Activated CD8-positive, alpha-beta T cell treated with anti-CD3 and anti-CD28 coated beads for 36 hours (primary cell): ENCODE measurements around the gene DUSP22. TPM values are rescaled to one million over a fixed set of nuclear protein-coding genes. Genes with fewer than 3 reads are reported as not detected.

Source experiments
- ATAC-seq: fragments of 200-7000 bp; cut with Tn5 transposase; one replicate; pipeline ENCODE4 v1.10.0; 2021; ENCODE audit warnings: mild to moderate bottlenecking, moderate library complexity
- CTCF ChIA-PET: fragments of 350-600 bp; sonication (Branson Sonifier 250); formaldehyde crosslinking; loops from one replicate; lab custom pipeline; 2021; ENCODE audit warnings: antibody characterized with exemption; lab: Charles Lee
- POLR2A ChIA-PET: fragments of 350-600 bp; sonication (Branson Sonifier 250); formaldehyde crosslinking; loops from one replicate; lab custom pipeline; 2021; ENCODE audit warnings: antibody characterized with exemption; lab: Charles Lee
- DNase-seq: peaks from one replicate; pipeline ENCODE4 v3.0.0-alpha.2; 2020
- H3K27ac Mint-ChIP-seq: one replicate; pipeline ENCODE4 v1.8.0; 2021; ENCODE audit warnings: mild to moderate bottlenecking, mixed read lengths
- H3K27me3 Mint-ChIP-seq: one replicate; pipeline ENCODE4 v1.8.0; 2021; ENCODE audit warnings: mixed read lengths
- H3K36me3 Mint-ChIP-seq: one replicate; pipeline ENCODE4 v1.8.0; 2021; ENCODE audit warnings: low read depth, mixed read lengths
- H3K4me1 Mint-ChIP-seq: one replicate; pipeline ENCODE4 v1.8.0; 2021; ENCODE audit warnings: low read depth, mixed read lengths
- H3K4me3 Mint-ChIP-seq: one replicate; pipeline ENCODE4 v1.8.0; 2021; ENCODE audit warnings: mild to moderate bottlenecking, moderate library complexity, mixed read lengths
- H3K9me3 Mint-ChIP-seq: one replicate; pipeline ENCODE4 v1.8.0; 2021; ENCODE audit warnings: mixed read lengths
- intact Hi-C: fragments of 100-400 bp; cut with micrococcal nuclease; formaldehyde crosslinking; loops from one replicate; pipeline ENCODE4 v1.10.0; 2022
- total RNA-seq, 2 experiments: library from RNA; stranded (reverse); gene quantifications; one replicate each; pipeline ENCODE4 v1.2.3, GENCODE V29; 2021
- TF ChIP-seq, protein P1 (sequence below): fragments of 200-600 bp; IDR thresholded peaks from one replicate; pipeline ENCODE4 v1.8.0; 2022; ENCODE audit warnings: antibody characterized with exemption, mild to moderate bottlenecking

Gene DUSP22
- total RNA-seq, 2 experiments from 2014 or later: 32.5 to 34.2 TPM

DNA sequence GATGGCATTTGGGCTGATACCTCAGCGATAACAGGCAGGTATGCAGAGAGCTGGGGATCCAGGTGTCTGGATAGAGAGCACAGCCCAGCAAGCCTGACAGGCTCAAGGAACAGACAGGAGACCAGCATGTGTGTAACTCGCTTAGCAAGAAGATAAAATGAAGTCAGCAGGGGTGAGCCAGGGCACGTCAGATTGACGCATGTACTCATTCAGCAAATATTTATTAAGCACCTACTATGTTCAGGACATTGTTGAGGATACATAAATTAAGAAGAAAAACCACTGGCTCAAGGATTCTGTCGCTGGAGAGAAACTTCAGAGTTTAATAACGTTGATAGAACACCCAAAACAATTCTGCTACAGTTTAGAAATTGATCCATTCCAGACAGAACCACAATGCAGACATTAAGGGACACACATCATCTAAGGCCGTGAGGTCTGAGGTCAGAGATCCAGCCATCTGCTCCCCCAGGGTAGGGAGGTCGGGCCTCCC is 1.0 kb upstream of the DUSP22 start:
- Mint-ChIP-seq H3K9me3 (no peaks in the 10 kb centered on the region), H3K36me3 (peaks cover 6% of the 10 kb centered on the region), H3K27me3 (no peaks in the 10 kb centered on the region), H3K27ac (peak overlapping the region; percentile 89), H3K4me3 (peak overlapping the region; percentile 73), H3K4me1 (peaks cover 56% of the 10 kb centered on the region)
- DNase-seq: peak; percentile 48
- ATAC-seq: no peak
- POLR2A ChIA-PET: interaction anchor here (1.4 kb wide), 1 partner anchor 102 kb away, joined by 6 read pairs; no protein-coding TSS in a partner anchor
- TF ChIP-seq, protein P1, sequence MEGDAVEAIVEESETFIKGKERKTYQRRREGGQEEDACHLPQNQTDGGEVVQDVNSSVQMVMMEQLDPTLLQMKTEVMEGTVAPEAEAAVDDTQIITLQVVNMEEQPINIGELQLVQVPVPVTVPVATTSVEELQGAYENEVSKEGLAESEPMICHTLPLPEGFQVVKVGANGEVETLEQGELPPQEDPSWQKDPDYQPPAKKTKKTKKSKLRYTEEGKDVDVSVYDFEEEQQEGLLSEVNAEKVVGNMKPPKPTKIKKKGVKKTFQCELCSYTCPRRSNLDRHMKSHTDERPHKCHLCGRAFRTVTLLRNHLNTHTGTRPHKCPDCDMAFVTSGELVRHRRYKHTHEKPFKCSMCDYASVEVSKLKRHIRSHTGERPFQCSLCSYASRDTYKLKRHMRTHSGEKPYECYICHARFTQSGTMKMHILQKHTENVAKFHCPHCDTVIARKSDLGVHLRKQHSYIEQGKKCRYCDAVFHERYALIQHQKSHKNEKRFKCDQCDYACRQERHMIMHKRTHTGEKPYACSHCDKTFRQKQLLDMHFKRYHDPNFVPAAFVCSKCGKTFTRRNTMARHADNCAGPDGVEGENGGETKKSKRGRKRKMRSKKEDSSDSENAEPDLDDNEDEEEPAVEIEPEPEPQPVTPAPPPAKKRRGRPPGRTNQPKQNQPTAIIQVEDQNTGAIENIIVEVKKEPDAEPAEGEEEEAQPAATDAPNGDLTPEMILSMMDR: no peak
- CTCF ChIA-PET: no interaction called here
- intact Hi-C loops: loop anchor here (5.0 kb wide), 3 partner anchors 64 to 156 kb away; no protein-coding TSS in a partner anchor

DNA sequence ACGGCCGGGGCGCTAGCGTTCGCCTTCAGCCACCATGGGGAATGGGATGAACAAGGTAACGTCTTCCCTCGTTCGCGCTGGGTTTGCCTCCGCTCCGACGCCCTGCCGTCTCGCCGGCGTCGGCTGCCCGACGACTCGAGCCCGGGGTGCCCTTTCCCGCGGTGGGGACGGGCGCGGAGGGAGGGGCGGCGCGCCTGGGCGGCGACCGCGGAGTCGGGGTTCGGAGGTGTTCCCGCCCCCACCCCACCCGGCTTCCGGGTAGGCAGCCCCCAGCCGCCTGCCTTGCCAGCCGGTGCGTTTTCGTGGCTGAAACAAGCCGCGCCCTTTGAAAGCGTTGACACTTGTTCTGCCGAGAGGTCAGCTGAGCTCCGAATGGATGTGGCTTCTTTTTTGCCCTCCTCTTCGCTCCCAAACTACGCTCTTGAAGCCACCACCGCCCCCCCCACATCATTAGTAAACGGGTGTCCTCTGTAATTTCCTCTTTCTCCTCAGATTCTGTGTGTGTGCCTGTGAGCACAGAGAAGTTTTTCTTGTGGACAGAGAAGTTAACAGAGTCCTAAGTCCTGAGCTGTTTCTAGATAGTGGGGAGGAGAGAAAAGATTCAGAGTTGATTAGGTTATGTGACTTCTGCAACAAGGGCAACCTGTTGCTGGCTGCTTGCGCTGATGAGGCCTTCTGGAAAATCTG is 362 bp downstream of the DUSP22 start:
- TF ChIP-seq, protein P1: no peak
- intact Hi-C loops: loop anchor here (1.0 to 5.0 kb wide), 4 partner anchors 47 to 155 kb away; no protein-coding TSS in a partner anchor
- CTCF ChIA-PET: interaction anchor here (1.0 to 2.1 kb wide), 5 partner anchors 13 to 103 kb away, joined by 3 to 8 read pairs (median 5); no protein-coding TSS in a partner anchor
- Mint-ChIP-seq H3K36me3 (peaks cover 6% of the 10 kb centered on the region), H3K9me3 (no peaks in the 10 kb centered on the region), H3K4me3 (peak overlapping the region; percentile 95), H3K27me3 (no peaks in the 10 kb centered on the region), H3K4me1 (peaks cover 59% of the 10 kb centered on the region), H3K27ac (peak overlapping the region; percentile 97)
- POLR2A ChIA-PET: interaction anchor here (0.7 to 2.6 kb wide), 21 partner anchors 18 to 157 kb away, joined by 3 to 21 read pairs (median 3); no protein-coding TSS in a partner anchor
- DNase-seq (peak; percentile 89), ATAC-seq (peak; percentile 32)

DNA sequence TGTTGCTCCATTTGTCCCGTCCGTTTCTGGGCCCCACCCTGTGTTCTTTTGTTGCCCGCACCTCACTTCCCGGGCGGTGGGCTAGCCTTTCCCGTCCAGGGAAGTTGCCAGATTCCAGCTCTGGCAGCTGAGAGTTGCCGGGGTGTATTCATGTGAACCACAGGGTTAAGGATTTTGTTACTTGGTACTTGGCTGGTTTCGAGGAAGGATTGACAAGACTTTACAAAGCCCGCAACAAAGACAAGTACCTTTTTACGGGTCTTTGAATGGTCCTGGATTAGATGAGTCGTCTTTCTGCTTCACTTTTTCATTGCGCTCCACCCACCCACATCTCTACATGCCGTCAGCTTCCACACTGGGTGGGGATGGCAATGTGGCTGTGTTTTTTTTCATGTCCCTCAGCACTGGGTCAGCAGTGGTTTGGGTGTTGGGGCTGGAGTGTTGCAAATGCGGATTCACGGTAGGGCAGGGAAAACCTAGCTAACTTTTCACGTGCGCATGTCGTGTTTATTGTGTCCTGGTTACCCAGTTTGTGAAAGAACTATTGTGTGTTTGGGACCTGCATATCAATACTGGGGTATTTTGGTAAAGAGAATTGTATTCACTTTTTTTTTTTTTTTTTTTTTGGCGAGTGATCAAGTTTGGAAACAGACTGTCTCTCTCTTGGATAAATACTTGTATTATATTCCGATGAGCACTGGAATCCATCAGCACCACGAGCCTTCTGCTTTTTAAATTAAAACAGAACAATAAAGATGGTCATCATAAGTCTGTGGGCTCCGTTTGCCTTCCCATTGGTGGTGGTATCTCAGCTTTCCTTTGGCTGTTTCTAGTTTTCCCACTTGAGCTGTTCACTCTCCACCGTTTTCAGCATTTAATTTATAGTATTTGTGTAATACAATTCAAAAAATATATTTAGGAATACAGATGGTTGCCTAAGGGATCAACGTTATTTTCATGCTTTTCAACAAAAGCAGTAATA is 1.2 kb downstream of the DUSP22 start:
- DNase-seq (peak; percentile 62), ATAC-seq (no peak)
- no peaks in the 10 kb centered on the region for H3K27me3 Mint-ChIP-seq
- H3K9me3 Mint-ChIP-seq: no peaks in the 10 kb centered on the region
- H3K36me3 Mint-ChIP-seq: peaks cover 6% of the 10 kb centered on the region
- H3K4me1 Mint-ChIP-seq: peaks cover 60% of the 10 kb centered on the region
- POLR2A ChIA-PET: interaction anchor here (0.7 to 2.6 kb wide), 21 partner anchors 17 to 156 kb away, joined by 3 to 21 read pairs (median 3); no protein-coding TSS in a partner anchor
- peak overlapping the region; percentile 95 for H3K4me3 Mint-ChIP-seq
- TF ChIP-seq, protein P1: no peak
- intact Hi-C loops: loop anchor here (1.0 to 5.0 kb wide), 4 partner anchors 46 to 154 kb away; no protein-coding TSS in a partner anchor
- CTCF ChIA-PET: interaction anchor here (1.0 to 2.1 kb wide), 6 partner anchors 12 to 105 kb away, joined by 3 to 8 read pairs (median 4); no protein-coding TSS in a partner anchor
- H3K27ac Mint-ChIP-seq: peak overlapping the region; percentile 97

DNA sequence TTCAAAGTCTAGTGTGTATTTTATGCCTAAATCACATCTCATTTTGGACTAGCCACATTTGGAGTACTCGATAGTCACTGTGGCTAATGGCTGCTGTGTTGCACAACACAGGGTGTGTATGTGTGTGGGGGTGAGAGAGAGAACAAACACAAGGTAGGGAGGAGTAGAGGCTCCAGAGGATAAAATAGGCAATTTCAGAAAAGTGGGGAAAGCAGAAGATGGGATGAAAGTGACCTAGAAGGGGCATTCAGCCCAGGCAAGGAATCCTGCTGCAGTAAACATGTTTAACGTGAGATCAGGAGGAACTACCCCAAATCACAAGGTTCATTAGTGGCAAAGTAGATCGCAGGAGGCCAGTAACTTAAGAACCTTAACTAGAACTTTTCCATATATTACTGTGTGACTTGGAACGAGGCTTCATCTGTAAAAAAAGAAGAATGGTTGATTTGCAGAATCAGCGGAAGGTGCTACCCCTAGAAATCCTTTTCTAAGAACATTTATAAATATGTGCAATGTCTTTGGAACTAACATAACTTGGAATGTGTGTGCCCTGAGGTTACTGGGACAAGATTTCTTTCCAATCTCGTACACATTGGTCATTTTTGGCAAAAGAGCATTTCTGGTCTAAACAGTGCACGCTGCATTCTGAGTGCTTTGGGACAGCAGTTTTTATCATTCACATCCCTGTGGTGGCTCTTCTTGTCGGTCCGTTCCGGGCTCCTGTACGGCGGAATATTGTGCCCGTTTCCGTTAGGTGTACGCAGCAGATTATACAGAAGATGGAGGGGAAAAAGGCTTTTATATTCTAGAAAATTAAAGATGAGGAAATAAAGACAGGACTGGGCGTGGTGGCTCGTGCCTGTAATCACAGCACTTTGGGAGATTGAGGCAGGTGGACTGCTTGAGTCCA is 2.6 kb downstream of the DUSP22 start:
- POLR2A ChIA-PET: interaction anchor here (2.6 kb wide), 1 partner anchor 99 kb away, joined by 21 read pairs; no protein-coding TSS in a partner anchor

More for the DNA sequence above, 2.6 kb downstream of the DUSP22 start:
- no peak for ATAC-seq
- intact Hi-C loops: loop anchor here (5.0 kb wide), 4 partner anchors 68 to 152 kb away; no protein-coding TSS in a partner anchor
- Mint-ChIP-seq H3K27ac (peak overlapping the region; percentile 40), H3K36me3 (peaks cover 6% of the 10 kb centered on the region), H3K9me3 (no peaks in the 10 kb centered on the region), H3K4me1 (peaks cover 54% of the 10 kb centered on the region), H3K4me3 (no peak overlapping the region), H3K27me3 (no peaks in the 10 kb centered on the region)
- no peak for DNase-seq
- CTCF ChIA-PET: interaction anchor here (1.5 kb wide), 1 partner anchor 106 kb away, joined by 4 read pairs; no protein-coding TSS in a partner anchor
- TF ChIP-seq, protein P1: no peak
